ENCODE results near the gene MTUS2. TPM values are rescaled to one million over a fixed set of nuclear protein-coding genes. Genes with fewer than 3 reads are reported as not detected.

MTUS2 gene
- total RNA-seq (ENCODE audit: unreplicated experiment): 0.90 TPM
- long read RNA-seq: 0 reads

GRCh38 chr13:28820099-28821051 lies at the start of gene MTUS2:
TSS of gene MTUS2 (plus strand) at chr13:28820339.
- TF ChIP-seq CTCF (IDR thresholded peaks at IDR 0.05; ENCODE audit: unreplicated experiment): no peak
- Mint-ChIP-seq H3K36me3 (ENCODE audit: low read depth, unreplicated experiment) (peaks cover 7% of the 10 kb centered on the region), H3K4me3 (ENCODE audit: unreplicated experiment) (peak within 1 kb of the TSS; percentile 83), H3K4me1 (ENCODE audit: unreplicated experiment) (no peaks in the 10 kb centered on the region), H3K9me3 (ENCODE audit: unreplicated experiment) (no peaks in the 10 kb centered on the region), H3K27ac (ENCODE audit: unreplicated experiment) (no peak within 1 kb of the TSS), H3K27me3 (ENCODE audit: unreplicated experiment) (peaks cover 6% of the 10 kb centered on the region)
- peak; percentile 15 for DNase-seq (ENCODE audit: low spot score)

DNA sequence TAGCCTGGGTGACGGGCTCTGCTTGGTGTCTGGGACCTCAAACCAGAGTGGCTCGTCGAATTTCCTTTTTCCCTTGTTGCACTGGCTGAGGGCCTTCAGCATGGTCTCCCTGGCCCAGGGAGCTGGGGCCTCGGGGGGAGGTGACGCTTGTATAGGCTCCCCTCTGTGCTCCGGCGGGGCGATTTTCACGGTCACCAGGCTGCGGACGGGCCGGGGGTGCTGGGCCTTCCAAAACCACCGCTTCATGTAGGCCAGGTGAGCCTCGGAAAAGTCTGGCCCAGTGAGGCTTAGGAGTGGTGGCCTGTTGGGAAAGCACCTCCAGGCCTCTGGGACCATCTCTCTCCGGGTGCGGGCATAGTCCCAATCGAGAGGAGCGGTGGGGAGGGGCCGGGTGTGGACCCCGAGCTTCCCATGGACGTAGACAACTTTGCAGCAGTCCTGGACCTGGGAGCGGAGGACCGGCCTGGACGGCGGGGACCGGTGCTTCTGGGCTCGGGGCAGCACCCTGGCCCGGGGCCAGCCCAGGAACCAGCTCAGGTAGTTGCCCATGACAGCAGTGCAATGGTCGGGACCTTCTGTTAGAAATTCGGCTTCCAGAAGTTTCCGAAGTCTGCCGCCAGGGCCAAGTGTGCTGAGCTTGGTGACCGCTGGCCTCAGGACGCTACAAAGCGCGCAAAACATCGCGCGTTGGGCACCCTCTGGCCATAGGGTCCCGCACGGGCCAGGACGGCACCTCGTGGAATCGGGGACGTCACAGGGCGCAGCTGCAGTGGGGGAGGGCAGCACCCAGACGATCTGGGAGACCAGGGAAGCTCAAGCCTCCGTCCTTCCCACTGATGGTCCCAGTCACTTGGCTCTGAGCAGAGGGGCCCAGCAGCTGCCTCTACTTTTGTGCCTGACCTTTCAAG lies 41.6 kb upstream of the MTUS2 start:
- peaks cover 8% of the 10 kb centered on the region for H3K36me3 Mint-ChIP-seq (ENCODE audit: low read depth, unreplicated experiment)
- no peak overlapping the region for H3K4me3 Mint-ChIP-seq (ENCODE audit: unreplicated experiment)
- H3K9me3 Mint-ChIP-seq (ENCODE audit: unreplicated experiment): peaks cover 4% of the 10 kb centered on the region
- no peak for TF ChIP-seq CTCF (IDR thresholded peaks at IDR 0.05; ENCODE audit: unreplicated experiment)
- H3K27me3 Mint-ChIP-seq (ENCODE audit: unreplicated experiment): no peaks in the 10 kb centered on the region
- no peak overlapping the region for H3K27ac Mint-ChIP-seq (ENCODE audit: unreplicated experiment)
- DNase-seq (ENCODE audit: low spot score): no peak
- H3K4me1 Mint-ChIP-seq (ENCODE audit: unreplicated experiment): no peaks in the 10 kb centered on the region

GRCh38 chr13:28792992-28793391 lies 27.1 kb upstream of the MTUS2 start:
- H3K9me3 Mint-ChIP-seq (ENCODE audit: unreplicated experiment): no peaks in the 10 kb centered on the region
- TF ChIP-seq CTCF (IDR thresholded peaks at IDR 0.05; ENCODE audit: unreplicated experiment): no peak
- H3K27ac Mint-ChIP-seq (ENCODE audit: unreplicated experiment): no peak overlapping the region
- DNase-seq (ENCODE audit: low spot score): no peak
- H3K27me3 Mint-ChIP-seq (ENCODE audit: unreplicated experiment): peaks cover 2% of the 10 kb centered on the region
- no peak overlapping the region for H3K4me3 Mint-ChIP-seq (ENCODE audit: unreplicated experiment)
- H3K4me1 Mint-ChIP-seq (ENCODE audit: unreplicated experiment): peaks cover 6% of the 10 kb centered on the region
- H3K36me3 Mint-ChIP-seq (ENCODE audit: low read depth, unreplicated experiment): no peaks in the 10 kb centered on the region

DNA sequence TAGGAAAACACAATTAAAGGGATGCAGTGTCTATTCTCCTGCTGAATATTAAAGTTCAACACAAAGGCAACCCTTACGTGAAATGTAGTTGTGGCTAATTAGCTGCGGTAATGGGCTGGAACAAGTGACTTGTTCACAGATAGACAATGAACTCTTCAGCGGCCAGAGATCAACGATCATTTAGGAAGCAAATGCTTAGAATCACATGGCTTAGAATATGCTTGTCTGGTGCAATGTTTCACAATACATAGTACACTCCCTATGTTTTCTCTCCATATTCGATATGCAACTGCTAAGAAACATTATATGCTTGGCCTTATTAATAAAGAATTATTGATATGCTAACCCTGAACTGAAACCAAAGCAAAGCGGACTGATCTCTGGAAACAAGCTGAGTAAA lies 25.7 kb upstream of the MTUS2 start:
- Mint-ChIP-seq H3K4me1 (ENCODE audit: unreplicated experiment) (peaks cover 6% of the 10 kb centered on the region), H3K27me3 (ENCODE audit: unreplicated experiment) (peaks cover 2% of the 10 kb centered on the region), H3K36me3 (ENCODE audit: low read depth, unreplicated experiment) (no peaks in the 10 kb centered on the region), H3K27ac (ENCODE audit: unreplicated experiment) (no peak overlapping the region), H3K9me3 (ENCODE audit: unreplicated experiment) (no peaks in the 10 kb centered on the region), H3K4me3 (ENCODE audit: unreplicated experiment) (no peak overlapping the region)
- no peak for DNase-seq (ENCODE audit: low spot score)
- TF ChIP-seq CTCF (IDR thresholded peaks at IDR 0.05; ENCODE audit: unreplicated experiment): no peak
